ENCODE results near the gene GBX1. TPM values are rescaled to one million over a fixed set of nuclear protein-coding genes. Genes with fewer than 3 reads are reported as not detected.

The GBX1 gene
- total RNA-seq, 1 donor from 2014 or later: 2.4 TPM

GRCh38 chr7:151187409-151188251 is 20.1 kb upstream of the GBX1 start:
- DNase-seq (ENCODE audit: low read depth, low spot score): no peak
- Mint-ChIP-seq H3K4me1 (peaks cover 3% of the 10 kb centered on the region), H3K27me3 (ENCODE audit: low read depth) (peaks cover 17% of the 10 kb centered on the region), H3K9me3 (no peaks in the 10 kb centered on the region), H3K27ac (ENCODE audit: unreplicated experiment) (no peak overlapping the region), H3K36me3 (ENCODE audit: low read depth) (no peaks in the 10 kb centered on the region), H3K4me3 (no peak overlapping the region)
- TF ChIP-seq, protein P1, sequence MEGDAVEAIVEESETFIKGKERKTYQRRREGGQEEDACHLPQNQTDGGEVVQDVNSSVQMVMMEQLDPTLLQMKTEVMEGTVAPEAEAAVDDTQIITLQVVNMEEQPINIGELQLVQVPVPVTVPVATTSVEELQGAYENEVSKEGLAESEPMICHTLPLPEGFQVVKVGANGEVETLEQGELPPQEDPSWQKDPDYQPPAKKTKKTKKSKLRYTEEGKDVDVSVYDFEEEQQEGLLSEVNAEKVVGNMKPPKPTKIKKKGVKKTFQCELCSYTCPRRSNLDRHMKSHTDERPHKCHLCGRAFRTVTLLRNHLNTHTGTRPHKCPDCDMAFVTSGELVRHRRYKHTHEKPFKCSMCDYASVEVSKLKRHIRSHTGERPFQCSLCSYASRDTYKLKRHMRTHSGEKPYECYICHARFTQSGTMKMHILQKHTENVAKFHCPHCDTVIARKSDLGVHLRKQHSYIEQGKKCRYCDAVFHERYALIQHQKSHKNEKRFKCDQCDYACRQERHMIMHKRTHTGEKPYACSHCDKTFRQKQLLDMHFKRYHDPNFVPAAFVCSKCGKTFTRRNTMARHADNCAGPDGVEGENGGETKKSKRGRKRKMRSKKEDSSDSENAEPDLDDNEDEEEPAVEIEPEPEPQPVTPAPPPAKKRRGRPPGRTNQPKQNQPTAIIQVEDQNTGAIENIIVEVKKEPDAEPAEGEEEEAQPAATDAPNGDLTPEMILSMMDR (conservative IDR thresholded peaks at IDR 0.05): no peak

DNA sequence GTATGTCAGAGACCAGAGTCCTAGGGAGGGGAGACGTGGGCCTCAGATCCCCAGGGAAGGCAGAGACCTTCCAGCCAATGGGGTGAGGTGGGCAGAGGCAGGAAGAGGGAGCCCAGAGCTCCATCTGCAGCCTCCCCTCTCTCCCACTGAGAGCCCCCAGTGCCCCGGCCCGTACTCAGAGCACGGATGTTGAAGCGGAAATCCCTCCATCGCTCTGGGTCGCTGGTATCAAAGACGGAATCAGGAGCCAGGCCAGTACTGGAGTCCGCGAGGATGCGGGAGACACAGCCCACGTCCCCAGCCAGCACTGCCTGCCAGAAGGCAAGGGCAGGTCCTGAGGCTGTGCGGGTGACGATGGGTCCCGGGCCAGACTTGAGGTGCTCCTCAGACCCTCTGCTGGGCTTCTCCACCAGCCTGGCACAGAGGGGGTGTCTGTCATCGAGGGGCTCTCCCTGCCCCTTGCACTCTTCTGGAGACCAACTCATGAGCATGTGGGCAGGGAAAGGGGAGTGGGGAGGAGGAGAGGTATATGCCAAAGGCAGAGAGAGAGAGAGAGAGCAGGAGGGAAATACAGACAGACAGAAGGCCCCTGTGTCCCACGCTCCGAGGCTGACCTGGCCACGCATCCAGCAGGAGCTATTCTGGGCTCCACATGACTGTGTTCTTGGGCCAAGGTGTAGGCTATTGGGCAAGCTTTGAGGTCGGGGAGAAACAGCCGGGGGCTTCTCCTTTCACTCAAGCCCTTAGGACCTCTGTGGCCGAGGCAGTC is 19.3 kb upstream of the GBX1 start, which contains the start of gene ASB10:
Gene ASB10, minus strand, starts transcription at position 611 of the 769 bp plus-strand sequence. Its CDS starts 120 bp downstream, at position 491.
- TF ChIP-seq, protein P1 (conservative IDR thresholded peaks at IDR 0.05): no peak
- no peak for DNase-seq (ENCODE audit: low read depth, low spot score)
- H3K36me3 Mint-ChIP-seq (ENCODE audit: low read depth): no peaks in the 10 kb centered on the region
- H3K27ac Mint-ChIP-seq (ENCODE audit: unreplicated experiment): no peak within 1 kb of the TSS
- H3K4me3 Mint-ChIP-seq: no peak within 1 kb of the TSS
- peaks cover 3% of the 10 kb centered on the region for H3K4me1 Mint-ChIP-seq
- peaks cover 17% of the 10 kb centered on the region for H3K27me3 Mint-ChIP-seq (ENCODE audit: low read depth)
- no peaks in the 10 kb centered on the region for H3K9me3 Mint-ChIP-seq

DNA sequence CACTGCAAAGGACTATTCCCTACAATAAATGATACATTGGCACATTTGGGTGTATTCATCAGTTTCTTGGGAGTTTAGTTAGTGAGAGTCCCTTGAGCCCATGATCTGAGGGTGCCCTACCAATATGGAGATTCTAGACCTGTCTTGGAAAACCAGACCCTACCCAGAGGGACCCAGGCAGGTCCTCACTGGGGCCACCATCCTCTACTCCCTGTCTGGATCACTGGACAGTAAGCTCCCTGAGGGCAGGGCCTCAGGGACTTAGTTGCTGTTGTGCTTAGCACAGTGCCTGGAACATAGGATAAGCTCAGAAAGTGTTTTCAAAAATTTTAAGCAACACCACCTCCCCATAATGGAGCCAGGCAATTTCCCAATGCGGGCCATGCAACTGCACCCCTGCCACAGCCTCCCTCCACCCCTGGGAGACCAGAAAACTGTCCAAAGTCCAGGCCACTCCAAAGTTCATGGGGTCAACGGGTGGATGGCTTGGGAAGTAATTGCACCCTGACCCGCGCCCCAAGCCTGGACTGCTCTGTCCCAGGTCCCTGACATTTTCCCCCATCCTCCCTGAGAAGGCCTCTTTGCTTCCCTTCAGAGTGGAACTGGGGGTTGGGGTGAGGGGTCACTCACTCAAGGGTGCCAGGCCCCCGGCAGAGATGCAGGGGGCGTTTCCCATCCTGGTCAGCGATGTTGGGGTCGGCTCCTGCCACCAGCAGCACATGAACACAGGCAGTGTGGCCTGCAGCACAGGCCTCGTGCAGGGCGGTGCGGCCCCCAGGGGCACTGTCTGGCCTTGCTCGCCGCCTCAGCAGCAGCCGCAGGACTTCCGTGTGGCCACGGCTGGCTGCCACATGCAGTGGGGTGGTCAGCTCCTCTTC is 18.5 kb upstream of the GBX1 start:
- peaks cover 17% of the 10 kb centered on the region for H3K27me3 Mint-ChIP-seq (ENCODE audit: low read depth)
- H3K4me3 Mint-ChIP-seq: no peak overlapping the region
- H3K36me3 Mint-ChIP-seq (ENCODE audit: low read depth): no peaks in the 10 kb centered on the region
- H3K27ac Mint-ChIP-seq (ENCODE audit: unreplicated experiment): no peak overlapping the region
- TF ChIP-seq, protein P1 (conservative IDR thresholded peaks at IDR 0.05): no peak
- H3K4me1 Mint-ChIP-seq: peaks cover 3% of the 10 kb centered on the region
- H3K9me3 Mint-ChIP-seq: no peaks in the 10 kb centered on the region
- DNase-seq (ENCODE audit: low read depth, low spot score): no peak

GRCh38 chr7:151181011-151181431 is 13.5 kb upstream of the GBX1 start:
- H3K27ac Mint-ChIP-seq (ENCODE audit: unreplicated experiment): no peak overlapping the region

More at GRCh38 chr7:151181011-151181431, 13.5 kb upstream of the GBX1 start:
- Mint-ChIP-seq H3K9me3 (no peaks in the 10 kb centered on the region), H3K36me3 (ENCODE audit: low read depth) (no peaks in the 10 kb centered on the region), H3K4me3 (no peak overlapping the region), H3K27me3 (ENCODE audit: low read depth) (peaks cover 5% of the 10 kb centered on the region), H3K4me1 (no peaks in the 10 kb centered on the region)
- TF ChIP-seq, protein P1 (conservative IDR thresholded peaks at IDR 0.05): no peak
- no peak for DNase-seq (ENCODE audit: low read depth, low spot score)
